SIG-M5 treated with dmso at 0.1 percent for 504 hours (cell line): ENCODE results near the gene ATP1A3.

Experiments
- DNase-seq: peaks from one replicate; lab custom pipeline; 2025; ENCODE audit not compliant: unreplicated experiment; lab: John Stamatoyannopoulos, UW

ATP1A3 gene

DNA sequence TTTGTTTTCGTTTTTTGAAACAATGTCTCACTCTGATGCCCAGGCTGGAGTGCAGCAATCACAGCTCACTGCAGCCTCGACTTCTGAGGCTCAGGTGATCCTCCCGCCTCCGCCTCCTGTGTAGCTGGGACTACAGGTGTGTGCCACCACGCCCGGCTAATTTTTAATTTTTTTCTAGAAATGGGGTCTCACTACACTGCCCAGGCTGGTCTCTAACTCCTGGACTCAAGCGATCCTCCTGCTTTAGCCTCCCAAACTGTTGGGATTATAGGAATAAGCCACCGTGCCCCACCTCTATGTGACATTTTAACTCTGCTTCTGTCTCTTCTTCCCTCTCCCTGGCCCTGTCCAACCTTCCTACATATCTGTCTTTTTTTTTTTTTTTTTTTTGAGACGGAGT is 5.1 kb downstream of the ATP1A3 start:
- DNase-seq, result no peak

GRCh38 chr19:41987141-41987860 is 6.7 kb downstream of the ATP1A3 start:
- no peak for DNase-seq

GRCh38 chr19:41984961-41985360 is 9.1 kb downstream of the ATP1A3 start:
- DNase-seq, result no peak

DNA sequence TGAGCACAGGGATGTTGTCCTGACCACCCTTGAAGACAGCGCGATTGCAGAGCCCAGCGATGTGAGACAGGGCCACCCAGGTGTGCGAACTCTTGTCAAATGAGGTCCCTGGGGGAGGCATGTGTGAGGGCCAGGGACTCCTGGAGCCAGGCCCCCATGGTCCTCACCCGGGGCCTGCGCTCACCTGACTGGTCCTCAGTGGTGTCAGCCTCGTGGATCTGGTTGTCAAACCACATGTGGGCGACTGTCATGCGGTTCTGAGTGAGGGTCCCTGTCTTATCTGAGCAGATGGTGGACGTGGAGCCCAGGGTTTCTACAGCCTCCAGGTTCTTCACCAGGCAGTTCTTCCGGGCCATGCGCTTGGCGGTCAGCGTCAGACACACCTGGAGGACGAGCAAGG is 12.3 kb downstream of the ATP1A3 start:
- no peak for DNase-seq

DNA sequence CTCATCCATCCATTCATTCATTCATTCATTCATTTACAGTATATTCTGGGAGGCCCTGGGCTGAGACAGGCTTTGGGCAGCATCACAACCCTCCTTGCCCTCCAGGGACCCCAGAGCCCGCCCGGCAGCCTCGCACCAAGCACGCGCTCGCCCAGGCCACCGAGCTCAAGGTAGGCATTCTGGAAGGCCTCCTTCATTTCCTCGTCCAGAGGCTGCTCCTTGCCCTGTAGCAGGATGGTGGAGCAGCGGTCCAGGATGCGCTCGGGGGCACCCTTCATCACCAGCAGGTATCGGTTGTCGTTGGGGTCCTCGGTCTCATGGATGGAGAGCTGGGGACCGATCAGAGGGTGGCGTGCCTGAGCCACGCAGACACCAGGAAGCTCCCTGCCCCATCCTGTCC is 15.6 kb downstream of the ATP1A3 start:
- DNase-seq, result no peak

DNA sequence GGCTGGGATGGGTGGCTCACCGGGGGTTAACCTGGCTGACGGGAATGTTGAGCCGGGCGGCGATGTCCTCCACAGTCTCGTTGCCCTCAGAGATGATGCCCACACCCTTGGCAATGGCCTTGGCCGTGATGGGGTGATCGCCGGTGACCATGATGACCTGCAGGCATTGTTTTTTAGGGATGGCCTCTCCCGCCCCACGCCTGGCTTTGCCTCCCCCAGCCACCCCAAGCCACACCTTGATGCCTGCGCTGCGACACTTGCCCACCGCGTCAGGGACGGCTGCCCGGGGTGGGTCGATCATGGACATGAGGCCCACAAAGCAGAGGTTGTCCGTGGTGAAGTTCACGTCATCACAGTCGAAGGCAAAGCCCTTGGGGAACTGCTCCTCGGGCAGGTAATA is 16.1 kb downstream of the ATP1A3 start:
- no peak for DNase-seq

- no peak for DNase-seq
Measured at GRCh38 chr19:41974652-41975051, 19.4 kb downstream of the ATP1A3 start.

GRCh38 chr19:41971363-41971762 is 22.7 kb downstream of the ATP1A3 start:
- no peak for DNase-seq

DNA sequence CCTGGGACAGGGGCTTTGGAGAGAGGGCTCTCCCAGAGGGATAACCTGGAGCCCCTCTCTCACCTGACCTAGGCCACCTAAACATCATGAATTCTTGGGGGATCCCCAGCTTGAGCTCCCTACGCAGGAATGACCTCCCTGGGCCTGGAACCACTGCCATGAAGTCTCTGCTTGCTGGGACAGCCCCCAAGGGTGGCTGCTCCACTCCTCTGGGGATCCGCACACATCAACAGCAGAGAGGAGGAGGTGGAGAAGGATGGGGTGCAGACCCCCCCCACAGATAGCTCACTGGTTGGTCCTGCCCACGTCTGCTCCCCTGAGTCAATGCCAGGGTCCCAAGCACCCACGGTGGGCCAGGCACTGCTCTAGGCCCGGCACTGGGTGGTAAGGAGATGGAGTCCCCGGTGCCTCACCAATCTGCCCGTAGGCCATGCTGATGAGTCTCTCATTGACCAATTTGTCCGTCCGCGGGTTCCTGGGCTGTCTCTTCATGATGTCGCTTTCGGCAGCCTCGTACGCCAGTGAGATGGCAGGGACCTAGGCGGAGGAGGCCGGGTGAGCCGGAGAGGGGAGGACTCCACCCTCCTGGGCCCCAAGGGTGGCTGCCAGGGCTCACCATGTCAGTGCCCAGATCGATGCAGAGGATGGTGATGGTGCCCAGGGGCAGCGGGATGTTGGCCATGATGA is 24.1 kb downstream of the ATP1A3 start:
- no peak for DNase-seq

DNA sequence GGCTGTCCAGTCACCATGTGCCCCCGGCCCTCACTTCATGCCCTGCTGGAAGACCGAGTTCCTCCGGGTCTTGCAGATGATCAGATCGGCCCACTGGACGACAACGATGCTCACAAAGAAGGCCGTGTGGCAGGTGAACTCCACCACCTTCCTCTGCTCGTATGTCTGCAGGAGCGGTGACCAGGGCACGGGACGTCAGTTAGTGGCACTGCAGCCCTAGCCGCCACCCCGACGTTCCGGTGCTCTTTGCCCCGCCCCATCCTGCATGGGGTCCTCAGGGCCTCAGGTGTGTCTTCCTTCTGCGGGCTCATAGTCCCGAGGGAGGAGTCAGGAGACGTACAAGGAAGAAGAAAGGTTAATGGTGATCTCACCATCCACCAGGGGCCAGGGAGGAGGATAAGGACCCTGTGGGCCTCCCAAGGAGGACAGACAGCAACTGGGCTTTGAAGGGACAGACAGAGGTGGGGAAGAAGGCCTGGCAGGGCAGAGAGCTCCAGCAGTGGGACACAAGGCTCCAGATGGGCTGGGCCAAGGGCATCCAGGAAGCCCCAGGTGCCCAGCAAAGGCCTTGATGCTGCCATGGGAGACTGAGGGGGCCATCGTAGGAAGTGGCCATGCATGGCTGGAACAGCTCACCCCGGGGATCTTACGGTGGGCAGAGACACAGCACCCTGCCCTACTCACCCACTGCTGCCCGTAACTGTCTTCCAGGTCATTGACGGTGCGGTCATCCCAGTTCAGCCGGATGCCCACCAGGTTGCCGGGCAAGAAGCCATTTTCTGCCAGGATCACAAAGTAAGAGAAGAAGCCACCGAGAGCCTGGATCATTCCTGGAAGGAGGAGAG is 25.1 kb downstream of the ATP1A3 start:
- DNase-seq, result no peak

DNA sequence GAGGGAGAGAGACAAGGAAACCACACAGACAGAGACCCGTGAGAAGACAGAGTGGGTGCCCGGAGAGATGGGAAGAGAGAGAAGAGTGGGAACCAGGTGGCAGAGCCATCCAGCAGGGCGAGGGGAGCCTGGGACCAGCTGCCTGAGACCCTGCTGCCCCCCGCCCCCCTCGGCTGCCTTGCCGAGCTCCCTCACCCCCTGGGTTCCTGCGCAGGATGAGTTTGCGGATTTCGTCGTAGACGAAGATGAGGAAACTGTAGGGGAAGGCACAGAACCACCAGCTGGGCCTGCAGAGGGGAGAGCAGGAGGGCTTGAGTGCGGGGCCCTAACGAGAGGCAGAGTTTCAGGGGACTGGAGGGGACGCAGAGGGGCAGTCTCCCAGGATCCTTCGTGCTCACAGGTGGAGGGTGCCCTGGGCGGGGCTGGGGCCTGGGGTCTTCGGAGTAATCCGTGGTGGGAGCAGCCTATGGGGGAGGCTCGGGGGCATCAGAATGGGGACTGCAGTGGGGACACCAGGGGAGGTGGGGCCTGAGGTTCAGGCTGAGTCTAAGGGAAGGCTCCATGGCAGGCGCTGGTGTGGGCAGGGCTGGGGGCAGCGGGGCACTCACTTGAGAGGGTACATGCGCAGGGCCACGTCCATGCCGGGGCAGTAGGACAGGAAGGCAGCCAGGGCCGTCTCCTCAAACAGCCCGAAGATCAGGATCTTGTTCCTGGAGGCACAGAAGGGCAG is 26.8 kb downstream of the ATP1A3 start:
- no peak for DNase-seq

DNA sequence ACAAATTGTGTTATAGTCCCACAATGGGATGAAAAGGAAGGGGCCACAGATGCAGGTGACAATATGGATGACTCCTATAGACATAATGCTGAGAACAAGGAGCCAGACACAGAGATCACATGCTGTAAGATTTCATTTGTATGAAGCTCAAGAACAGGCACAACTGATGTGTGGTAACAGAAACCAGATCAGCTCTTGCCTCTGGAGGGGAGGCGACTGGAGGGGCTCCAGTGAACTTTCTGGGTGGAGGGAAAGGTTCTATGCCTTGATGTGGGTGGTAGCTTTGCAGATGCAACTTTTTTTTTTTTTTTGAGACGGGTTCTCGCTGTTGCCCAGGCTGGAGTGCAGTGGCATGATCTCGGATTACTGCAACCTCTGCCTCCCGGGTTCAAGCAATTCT is 28.9 kb downstream of the ATP1A3 start:
- DNase-seq, result no peak

- peak; percentile 62 for DNase-seq
Measured at GRCh38 chr19:41960973-41961372, 33.1 kb downstream of the ATP1A3 start.

DNA sequence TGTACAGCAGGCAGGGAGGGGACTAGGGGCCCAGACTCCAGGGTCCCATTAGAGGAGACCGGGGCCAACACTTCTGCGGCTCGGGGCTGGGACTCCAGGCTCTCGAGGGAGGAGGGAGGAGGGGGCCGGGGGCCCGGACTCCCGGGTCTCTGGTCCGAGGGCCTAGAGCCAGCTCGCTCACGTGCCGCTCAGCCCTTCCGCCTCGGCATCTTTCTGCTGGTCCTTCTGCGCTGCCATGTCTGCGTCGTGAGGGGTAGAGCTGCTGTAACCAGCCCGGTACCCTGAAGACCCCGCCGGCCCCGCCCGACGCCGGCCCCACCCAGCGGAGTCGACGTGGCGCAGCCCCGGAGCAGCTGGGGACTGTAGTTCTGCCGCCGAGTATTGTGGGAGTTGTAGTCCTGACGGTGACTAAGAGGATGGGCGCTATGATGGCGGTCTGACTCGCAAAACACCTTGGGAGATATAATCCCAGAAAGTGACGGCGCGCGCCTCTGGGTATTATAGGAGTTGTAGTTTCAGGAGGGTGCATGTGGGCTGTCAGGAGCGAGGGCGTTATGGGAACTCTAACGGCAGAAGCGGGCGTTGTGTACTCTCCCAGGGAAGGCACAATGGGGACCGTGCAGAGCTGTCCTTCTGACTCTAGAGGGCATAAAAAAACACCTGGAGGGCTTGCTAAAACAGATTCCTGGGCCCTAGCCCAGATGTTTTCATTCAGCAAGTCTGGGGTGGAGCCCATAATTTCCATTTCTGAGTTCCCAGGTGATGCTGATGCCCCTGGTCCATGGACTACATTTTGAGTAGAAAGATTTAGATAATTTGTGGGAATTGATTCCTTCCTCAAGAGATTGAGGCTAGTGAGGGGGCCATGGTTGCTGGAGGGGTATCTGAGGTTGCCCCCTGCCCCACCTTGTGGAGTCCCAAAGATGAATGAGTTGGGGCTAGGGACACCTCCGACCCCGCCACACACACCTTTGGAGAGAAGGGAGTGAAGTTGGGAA is 34.7 kb downstream of the ATP1A3 start, which contains the start of gene RABAC1:
TSS of gene RABAC1 (minus strand) at position 266 of the 998 bp plus-strand sequence. CDS start at position 237, 29 bp downstream.
- DNase-seq, result peak; percentile 95

GRCh38 chr19:41958367-41959055 is 35.5 kb downstream of the ATP1A3 start:
- peak; percentile 35 for DNase-seq

GRCh38 chr19:41957838-41958366 is 36.1 kb downstream of the ATP1A3 start:
- DNase-seq, result peak; percentile 59

DNA sequence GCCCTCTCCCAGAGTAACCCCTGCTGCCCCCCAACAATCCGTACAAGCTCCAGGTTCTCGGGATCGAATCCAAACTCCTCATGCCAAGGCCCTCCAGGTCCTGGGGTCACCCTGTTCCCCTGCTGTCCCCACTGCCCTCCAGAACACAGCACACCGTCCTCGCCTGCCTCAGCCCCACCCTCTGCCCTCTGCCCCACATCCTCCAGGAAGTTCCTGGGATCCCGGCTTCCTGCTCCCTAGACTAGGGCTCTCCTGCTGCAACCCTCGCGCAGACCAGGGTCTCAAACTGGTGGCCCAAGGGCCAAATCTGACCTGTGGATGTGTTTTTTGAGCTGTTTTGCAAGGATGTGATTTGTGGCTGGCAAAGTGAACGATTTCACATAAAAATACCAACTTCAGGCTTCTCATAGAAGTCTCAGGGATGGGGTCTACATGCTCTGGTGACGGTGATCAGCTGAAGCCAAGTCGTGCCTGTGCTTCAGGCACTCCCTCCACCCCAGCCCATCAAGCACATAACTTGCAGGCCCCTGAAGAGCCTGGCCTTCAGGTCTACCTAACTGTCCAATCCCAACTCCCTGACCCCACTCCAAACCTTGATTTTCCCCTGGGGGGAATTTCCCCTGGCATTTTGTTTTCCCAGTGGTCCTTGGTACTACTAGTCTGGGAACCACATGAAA is 36.7 kb downstream of the ATP1A3 start:
- DNase-seq, result no peak

DNA sequence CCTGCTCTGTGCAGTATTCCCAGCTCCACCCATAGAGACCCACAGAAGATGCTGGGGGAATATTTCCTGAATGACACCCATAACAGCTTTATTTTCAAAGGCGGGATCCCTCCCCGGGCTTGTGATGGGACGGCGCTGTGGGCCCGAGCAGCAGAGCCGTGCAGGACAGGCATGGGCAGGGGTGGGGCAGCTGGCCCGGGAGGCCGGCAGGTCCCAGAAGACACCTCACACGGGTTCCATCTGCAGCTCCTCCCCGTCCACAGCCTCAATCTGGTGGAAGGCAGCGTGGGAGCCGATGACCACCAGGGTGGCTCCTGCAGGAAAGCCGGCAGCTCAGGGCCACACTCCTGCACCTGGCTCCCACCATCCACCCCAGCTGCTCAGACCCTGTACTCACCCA is 37.4 kb downstream of the ATP1A3 start:
- DNase-seq, result no peak
